Fibroblast of skin of left biceps (primary cell): ENCODE data around the gene CPEB4.

Experiments
- DNase-seq, 2 experiments: peaks; one replicate each; pipeline ENCODE4 v3.0.0-alpha.2; 2013; ENCODE audit warnings: low read depth in 2 of 2

CPEB4 gene

DNA sequence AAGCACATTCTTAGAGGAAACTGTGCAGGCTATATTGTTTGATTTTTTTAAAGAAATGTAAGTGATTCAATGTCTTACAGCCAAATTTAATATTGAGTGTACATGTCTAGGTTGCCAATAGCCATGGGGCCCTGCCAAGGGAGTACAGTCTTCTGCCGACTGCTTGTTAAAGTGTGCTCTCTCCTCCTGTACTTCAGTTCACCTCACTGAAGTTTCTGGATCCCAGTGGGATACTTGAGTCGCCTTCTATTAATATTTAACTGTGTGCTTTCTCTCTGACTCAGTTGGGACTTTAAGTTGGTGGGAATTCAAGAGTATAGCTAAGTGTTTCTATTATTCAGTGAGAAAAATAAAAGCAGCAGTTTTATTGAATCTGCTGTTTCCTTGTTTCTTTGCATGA lies 56.4 kb downstream of the CPEB4 start:
- DNase-seq: no peak

DNA sequence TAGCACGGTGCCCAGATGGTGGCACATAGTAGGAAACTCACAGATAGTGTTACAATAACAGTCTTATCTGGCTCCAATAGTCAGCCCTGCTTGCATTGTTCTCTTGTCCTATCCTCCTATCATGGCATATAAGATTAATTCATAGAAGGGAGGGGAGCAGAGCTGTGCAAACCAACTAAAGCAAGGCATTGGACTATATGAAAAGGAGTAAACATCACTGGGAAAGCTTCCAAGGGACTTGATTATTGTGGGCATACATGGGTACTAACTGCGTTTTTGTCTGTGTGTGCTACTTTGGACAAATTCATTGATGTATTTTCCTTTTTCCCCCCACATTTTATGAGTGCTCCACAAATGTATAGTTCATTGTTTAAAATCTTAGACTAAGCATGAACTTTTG lies 57.0 kb downstream of the CPEB4 start:
- no peak for DNase-seq

DNA sequence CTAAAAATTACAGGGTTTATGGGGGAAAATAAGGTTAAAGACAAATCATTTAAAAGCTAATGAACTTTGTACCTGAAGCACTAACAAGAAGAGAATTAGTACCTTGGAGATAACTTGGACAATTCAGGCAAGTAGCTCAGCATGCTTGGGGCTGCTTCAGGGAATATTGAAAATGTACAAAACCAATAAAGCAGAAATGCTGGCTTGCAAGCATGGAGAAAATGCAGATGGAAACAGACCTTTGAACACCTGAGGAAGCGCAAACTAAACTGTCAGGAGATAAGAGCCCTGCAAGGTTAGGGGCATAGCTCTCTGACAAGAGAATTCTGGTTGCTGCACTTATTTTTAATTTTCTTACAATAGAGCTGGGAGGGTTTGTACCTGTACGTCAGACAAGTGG lies 58.2 kb downstream of the CPEB4 start:
- DNase-seq: no peak

DNA sequence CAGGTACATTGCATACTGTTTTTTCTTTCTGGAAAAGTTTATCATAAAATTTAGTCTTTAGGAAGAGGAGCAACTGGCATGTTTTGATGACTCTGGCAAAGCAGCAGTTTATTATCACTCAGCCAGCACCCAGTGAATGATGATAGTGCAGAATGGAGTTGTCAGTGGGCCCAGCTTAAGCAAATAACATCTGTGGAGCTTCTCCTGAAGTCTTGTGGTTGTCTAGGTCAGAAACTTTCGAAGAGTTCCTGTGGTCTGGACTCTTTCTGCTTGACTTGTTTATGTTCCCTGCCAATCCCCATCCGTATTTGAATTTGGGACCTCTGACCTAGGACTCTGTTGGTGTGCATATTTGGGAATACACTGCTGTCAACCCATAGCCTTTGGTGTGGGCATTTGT lies 62.7 kb downstream of the CPEB4 start:
- no peak for DNase-seq

DNA sequence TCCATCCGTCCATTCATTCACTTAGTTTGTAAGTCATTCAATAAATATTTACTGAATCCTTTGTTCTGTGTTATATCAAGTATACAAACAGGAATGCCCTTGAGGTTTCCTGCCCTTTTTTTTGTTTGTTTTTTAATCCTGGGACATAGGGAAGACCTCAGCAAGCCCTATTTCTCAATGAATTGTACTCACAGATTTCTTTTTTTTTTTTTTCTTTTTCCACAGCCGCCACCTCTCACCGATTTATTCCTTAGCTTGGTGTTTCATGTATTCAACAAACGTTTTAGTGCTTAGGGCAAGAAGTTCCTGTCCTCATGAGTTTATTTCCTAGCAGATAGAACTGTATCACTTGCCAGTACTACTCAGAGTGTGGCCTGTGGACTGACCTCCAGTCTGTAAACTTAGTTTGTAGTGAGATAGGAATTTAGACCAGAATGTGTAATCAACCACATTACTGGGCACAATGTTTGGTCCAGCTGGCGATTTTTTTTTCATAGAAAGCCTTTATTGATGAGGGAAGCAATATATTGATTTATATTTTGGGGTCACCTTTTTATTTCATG lies 65.5 kb downstream of the CPEB4 start:
- no peak for DNase-seq

DNA sequence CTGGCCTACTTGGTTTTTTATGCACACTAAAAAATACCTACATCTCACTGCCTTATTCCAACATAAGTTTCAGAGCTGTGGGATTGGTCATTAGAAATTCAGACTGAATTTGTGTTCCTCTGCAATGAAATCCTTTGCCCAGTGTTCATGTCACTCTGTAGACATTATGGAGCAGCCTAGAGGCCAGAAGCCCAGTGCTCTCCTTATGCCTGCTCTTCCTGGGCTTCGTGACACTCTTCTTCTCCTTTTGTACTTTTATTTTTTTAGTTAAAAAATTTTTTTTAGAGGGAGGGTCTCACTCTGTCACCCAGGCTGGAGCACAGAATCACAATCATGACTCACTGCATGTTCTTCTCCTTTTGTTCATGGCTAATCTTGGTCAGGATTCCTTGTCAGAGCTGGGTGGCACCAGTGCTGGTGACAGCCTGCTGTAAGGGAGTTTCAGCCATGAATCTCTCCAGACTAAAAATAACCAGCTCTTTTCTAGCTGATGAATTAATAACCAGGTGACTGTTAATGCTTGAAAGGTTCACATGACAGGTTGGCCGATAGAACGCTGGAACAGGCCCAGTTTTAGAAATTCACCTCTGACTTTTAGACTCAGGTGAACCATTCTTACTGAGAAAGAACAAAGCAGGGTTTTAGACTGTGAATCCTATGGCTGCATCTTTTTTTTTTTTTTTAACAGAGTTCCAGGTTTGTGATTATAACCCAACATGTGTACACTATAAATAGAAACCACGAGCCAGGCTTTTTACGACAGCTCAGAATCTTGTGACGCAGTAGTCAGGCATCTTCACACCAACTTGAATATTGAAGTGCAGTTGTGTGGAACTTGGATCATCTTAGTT lies 66.7 kb downstream of the CPEB4 start:
- DNase-seq: no peak

DNA sequence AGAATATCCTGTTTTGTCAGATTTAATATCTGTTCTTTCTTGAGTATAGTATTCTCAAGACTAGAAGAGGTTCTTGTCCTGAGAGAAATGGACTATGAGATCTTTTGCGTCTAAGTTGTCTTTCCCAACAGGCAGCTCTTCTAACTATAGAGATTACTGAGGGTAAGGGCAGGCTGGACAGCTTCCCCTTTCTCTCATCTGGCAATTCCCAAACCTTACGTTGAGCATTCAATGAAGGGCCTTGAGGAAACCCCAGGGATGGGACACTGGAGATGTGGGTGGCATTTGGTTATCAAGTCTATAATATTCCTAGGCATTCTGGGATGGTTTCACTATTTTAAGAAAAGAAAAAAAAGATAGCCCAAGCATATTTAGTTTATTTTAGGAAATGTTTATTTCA lies 72.8 kb downstream of the CPEB4 start:
- no peak for DNase-seq

DNA sequence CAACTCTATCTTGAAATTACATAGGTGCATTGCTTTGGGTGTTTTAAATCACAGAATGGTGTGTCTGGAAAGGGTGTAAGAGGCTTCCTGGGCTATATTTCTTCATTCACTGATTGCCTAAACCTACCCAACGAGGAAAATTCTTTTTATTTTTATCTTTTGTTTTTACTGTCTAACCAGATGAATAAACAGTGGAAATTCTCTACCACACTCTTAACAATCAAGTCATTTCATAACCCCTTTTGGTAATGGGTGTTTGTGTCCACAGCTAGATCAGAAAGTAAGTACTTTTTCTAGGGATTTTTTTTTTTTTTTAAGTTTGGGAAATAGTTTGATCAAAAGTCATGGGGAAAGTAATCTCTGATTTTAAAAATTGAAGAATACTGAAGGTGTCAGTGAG lies 73.3 kb downstream of the CPEB4 start:
- no peak for DNase-seq

DNA sequence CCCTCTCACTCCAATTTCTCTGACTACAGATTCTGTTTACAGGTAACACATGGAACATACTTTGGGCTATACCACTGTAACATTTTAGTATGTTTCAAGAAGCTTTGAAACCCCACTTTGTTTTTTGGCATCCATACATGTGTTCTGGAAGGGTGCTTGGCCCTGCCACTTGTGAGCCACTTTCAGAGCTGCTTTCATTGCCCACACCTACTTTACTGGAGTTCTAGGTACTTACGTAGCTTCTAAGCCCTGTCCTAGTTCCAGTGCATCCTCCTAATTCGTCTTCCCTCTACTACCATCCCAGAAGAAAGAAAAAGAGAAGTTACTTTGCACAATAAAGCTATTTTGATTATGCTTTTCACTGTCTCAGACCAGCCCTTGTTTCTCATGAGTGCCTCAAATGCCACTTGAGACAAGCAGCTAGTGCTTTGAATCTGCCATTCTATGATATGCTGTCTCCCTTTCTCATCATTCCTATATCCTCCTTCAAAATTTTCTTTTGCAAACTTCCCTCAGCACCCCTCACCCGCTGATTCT lies 74.4 kb downstream of the CPEB4 start:
- DNase-seq: no peak

DNA sequence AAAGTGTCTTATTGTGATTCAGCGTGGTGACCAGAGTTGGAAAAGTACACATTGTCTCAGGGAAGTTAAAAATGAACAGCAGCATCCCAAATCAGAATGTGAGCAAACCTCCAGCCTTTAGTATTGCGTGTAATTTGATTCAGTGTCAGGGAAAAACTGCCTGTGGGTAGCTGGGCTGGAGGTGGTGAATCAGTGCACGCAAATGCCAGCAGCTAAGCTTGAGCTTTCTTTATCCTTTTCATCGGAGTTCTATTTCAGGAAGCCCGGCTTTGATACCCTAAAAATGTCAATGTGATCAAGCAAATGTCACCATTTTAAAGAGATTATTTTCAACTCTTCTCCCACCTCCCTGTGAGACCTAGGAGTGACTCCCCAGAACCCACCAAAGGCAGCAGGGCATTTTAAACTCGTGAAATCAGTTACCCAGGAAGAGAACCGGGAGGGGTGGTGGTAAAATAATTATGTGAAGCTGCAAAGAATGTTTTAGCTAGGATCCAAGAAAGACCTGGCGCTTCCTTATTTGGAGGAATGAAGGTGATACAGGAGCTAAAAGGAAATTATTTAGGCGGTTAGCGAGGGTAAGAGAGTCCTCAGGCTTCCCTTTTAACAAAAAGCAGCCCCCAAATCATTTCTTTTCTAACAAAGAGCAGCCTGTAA lies 75.2 kb downstream of the CPEB4 start:
- DNase-seq: peak in 1 of 2 experiments; percentile 12

DNA sequence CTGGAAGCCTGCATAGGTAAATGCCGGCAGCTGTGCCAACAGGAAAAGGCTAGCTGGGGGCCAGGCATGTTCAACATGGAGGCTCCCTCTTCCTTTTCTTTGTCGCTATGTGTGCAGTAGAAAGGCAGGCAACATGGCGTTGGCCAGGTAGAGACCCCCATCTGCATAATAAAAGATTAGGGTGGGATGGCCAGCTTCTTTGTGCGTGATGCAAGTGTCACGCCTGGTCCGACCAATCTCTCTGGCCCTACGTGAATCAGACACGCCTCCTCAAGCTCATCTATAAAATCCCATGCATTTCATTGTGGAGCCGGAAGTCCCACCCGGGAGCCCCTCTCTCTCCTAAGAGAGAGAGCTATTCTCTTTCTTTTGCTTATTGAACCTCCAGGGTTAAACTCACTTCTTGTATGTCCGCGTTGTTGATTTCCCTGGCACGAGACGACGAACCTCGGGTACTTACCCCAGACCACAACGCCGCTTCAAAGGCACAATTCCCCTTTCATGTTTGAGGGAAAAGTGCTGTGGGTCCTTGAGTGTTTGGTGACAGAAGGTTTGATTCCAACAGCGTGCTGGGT lies 75.8 kb downstream of the CPEB4 start:
- no peak for DNase-seq

DNA sequence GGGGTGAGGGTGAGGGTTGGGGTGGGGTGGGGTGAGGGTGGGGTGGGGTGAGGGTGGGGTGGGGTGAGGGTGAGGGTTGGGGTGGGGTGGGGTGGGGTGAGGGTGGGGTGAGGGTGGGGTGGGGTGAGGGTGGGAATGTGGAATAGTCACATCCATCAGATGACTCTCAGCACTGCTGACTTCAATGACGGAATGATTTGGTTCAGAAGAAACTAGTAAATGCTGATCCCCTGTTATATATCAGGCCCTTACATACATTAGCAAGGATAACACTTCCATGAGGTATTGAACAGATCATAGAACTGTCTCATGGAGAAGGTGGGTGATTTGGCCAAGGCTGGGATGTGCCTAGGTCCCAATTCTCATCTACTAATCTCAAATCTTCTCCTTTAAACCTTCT lies 76.4 kb downstream of the CPEB4 start:
- DNase-seq: no peak

DNA sequence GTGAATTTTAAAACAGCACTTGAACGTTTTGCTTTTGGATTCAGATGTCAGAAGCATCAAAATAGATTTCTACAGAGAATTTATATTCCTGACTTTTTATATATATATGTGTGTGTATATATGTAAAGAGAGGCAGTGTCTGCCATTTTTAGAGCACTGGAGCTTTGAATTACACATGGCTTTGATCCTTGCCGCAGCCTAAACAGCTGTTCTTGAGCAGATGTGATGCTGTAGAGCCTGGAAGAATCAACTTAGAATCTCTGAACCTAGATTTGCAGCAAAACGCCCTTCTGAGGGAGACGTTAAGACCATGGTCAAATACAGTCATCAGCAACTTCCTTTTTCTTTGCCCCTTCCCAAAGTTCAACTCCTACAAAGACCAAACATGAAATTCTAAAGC lies 79.1 kb downstream of the CPEB4 start:
- no peak for DNase-seq

DNA sequence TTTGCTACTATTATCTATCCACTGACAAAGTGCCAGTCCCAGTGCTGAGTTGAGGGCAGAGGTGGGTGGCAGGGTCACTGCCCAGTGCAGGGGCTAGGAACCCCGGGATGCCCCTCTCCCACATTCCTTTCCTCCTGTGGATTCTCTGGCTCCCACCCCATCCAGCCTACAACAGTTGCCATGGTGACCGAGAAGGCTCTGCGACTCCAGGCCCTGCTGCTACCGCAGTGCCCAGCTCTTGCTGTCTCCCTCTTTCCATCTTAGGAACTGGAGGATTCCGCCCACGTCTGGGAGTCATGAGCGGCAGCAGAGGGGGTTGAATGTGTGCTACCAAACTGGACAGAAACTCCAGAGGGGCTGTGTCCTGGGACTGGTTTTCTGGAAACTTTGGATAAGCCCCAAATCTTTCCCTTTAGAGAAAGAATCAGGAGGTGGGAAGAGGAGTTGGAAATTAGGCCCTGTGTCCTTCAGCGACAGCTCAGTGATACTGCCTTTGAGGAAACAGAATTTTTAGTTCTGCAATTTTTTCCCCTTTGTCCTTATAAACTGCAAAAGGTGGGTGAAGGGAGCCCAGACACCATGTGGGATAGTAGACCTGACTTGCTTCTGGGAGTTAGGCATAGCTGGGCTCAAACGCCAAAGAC lies 80.1 kb downstream of the CPEB4 start:
- no peak for DNase-seq

DNA sequence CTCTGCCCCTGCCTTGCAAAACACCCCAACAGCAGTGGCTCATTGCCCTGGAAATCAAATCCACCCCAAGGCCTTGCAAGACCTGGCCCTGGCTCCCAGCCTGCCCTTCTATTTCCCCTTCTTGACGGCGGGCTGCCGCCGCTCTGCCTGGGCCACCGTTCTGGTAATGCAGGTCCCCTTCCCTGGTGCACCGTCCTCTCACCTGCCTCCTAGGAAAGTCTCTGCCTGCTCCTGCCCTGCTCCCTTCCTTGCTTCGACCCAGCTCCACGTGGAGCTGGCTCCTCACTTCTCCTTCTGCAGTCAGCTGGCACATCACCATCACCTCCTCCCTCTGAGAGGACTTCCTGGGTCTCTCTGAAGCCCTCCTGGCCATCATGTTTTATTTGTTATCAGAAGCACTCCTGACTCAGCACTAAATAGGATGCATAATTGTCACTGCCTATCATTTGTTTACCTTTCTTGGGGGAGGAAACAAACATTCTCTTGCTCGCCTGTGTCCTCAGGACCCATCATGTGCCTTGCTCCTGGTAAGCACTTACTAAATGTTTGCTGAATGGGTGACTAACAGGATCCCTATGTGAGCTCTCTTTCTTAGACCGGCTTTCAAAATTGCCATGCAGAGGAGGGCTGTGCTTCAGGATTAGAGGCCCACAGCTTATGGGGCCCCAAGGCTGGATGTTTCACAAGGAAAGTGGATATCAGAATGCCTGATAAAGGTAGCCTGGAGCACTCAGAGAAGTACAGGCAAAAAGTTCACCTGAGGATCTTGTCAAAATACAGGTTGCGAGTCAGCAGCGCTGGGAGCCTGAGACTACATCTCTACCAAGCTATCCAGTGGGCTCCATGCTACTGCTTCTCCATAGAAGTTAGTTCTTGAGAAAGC lies 81.3 kb downstream of the CPEB4 start:
- DNase-seq: no peak

DNA sequence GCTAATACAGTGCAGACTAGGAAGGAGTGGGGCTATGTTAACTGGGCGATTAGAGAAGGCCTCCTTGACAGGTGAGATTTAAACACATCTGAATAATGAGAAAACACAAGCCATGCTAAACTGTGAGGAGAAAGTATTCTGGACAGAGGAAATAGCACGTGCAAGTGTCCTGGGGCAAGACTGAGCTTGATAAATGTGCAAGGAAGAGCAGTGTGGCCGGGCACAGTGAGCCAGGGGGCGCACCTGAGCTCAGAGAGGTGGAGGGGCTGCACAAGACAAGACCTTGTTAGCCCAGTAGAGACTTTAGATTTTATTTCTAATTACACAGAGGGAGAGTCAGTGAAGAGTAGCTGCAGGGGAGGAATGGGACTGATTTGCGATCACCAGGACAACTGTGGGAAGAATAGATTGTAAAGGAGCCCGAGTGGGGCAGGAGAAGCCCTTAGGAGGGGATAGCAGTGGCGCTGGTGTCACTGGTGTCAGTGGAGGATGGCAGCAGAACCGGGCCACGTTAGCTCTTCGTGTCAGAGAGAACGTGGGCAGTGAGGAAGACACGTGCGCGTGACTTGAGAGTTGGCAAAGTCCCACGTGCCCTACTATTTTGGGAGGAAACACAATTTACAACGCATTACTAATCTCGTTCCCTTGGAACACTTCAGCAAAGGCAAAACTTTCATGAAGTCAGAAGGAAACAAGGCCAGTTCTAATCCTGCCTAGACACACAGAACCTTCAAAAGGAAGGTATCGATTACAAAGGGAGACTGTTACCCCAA lies 82.9 kb downstream of the CPEB4 start:
- DNase-seq: no peak

DNA sequence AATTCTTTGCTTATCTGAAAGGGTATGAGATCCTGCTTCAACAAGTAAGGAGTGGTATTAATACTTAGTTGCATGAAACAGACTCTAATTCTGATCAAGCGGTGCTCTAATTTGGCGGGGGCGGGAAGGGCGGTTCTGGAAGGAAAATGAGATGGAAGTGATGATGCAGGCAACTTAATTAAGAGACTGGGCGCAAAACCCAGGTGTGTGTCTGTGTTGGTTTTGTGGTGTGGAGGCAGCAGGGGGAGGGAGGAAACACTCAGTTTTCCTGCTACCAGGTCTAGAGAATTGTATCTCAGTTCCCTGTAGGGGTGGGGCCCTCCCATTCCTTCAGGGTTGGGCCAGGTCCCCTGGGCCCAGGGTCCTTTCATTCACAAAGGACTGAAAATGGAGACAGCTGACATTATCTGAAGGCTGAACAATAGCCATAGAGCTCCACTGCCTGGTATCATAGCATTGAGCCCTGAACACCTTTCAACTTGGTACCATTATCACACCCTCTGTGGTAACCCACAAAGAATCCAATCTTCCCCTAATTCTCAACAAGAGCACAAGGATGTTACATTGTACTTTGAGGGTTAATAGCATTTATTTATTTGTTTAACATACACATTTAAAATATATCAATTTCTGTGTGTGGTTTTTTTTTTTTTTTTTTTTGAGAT lies 83.7 kb downstream of the CPEB4 start:
- DNase-seq: no peak

DNA sequence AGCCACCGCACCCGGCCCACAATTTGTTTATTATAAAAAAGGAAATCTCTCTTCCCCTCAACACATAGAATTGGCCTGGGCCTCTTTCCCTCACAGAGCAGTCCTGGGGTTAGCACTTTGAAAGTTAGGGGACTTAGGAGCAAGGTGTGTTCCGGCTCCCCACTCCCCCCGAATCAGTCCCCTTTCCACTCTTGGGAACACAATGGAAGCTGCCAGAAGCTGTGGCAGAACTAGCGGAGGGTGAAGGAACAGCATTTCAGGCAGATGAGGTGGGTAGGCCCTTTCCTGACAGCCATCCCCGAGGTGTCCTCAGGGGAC lies 84.4 kb downstream of the CPEB4 start:
- DNase-seq: no peak

DNA sequence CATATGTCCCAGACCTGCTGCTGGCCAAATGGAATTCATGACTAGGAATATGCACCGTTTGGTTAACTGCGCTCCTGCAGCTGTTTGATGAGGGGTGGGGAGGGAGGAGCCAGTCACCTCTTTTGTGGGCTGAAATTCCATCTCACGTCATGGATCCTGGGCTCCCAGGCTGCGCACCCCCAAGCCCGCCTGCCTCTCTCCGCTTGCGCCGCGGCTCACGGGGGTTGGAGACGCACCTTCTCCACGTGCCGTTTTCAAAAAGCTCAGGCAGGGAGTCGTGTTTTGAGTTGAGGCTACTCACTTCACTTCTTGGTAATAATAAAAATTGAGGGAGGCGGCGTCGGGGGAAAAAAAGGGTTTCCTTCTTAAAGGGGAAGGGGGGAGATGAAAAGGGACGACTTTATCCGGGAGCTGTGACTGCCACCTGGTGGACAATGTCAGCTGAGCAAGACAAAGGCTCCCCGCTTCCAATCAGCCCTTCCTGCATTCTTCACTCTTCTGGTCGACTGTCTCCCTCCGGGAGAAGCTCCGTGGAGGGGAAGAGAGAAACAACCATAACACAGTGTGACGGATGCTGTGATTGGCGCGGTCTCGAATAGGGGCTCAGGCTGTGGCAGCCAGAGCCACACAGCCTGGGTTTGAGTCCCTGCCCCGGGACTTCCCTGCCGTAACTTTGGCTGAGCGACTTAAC lies 84.9 kb downstream of the CPEB4 start:
- DNase-seq: peak; percentile 35 to 44
